Common myeloid progenitor, CD34-positive (primary cell): ENCODE results near the gene LTF.
"Not testable (repeated sequence)": the region's sequence is repeated elsewhere in the genome, so short reads cannot be mapped to it uniquely, and the experiment has no call there.

Source experiments
- CTCF ChIA-PET: fragments of 350-600 bp; sonication (Branson Sonifier 250); formaldehyde crosslinking; loops from one replicate; lab custom pipeline; 2021; ENCODE audit warnings: antibody characterized with exemption; lab: Charles Lee
- POLR2A ChIA-PET: fragments of 350-600 bp; sonication (Branson Sonifier 250); formaldehyde crosslinking; loops from one replicate; lab custom pipeline; 2021; ENCODE audit warnings: antibody characterized with exemption; lab: Charles Lee
- DNase-seq, 3 donors: peaks; one replicate each; pipeline versions ENCODE4 v3.0.0 to v3.0.0-alpha.2; 2013
- H3K27ac ChIP-seq, 2 experiments: 1 replicate in 1 of 2; 2 replicates in 1 of 2; pipeline ENCODE4 v1.7.0; 2013; ENCODE audit warnings: inconsistent platforms in 2 of 2, low read length in 2 of 2, mild to moderate bottlenecking in 2 of 2, low read depth in 1 of 2, moderate library complexity in 1 of 2; ENCODE audit not compliant: severe bottlenecking in 2 of 2, insufficient read depth in 1 of 2, poor library complexity in 1 of 2
- H3K27me3 ChIP-seq, 5 experiments: replicated peaks in 2 of 5; 1 replicate in 3 of 5; 2 replicates in 2 of 5; pipeline versions ENCODE4 v1.6.1 to v1.7.0; 2013; ENCODE audit warnings: low read length in 4 of 5, mild to moderate bottlenecking in 2 of 5, moderate library complexity in 2 of 5, inconsistent platforms in 1 of 5; ENCODE audit not compliant: insufficient read depth in 5 of 5, control insufficient read depth in 4 of 5
- H3K36me3 ChIP-seq, 4 experiments: 1 replicate in 2 of 4; 2 replicates in 2 of 4; pipeline versions ENCODE4 v1.6.1 to v1.7.0; 2013; ENCODE audit warnings: low read length in 3 of 4, control low read depth in 1 of 4, mild to moderate bottlenecking in 1 of 4; ENCODE audit not compliant: control insufficient read depth in 4 of 4, insufficient read depth in 4 of 4
- H3K4me1 ChIP-seq, 4 experiments: 1 replicate in 3 of 4; 2 replicates in 1 of 4; pipeline versions ENCODE4 v1.6.1 to v1.7.1; 2013; ENCODE audit warnings: low read length in 3 of 4, mild to moderate bottlenecking in 3 of 4, control low read depth in 1 of 4, inconsistent platforms in 1 of 4, moderate library complexity in 1 of 4; ENCODE audit not compliant: control insufficient read depth in 4 of 4, insufficient read depth in 4 of 4; ENCODE audit errors: control extremely low read depth in 1 of 4
- H3K4me3 ChIP-seq, 7 experiments: 1 replicate in 4 of 7; 2 replicates in 3 of 7; pipeline versions ENCODE4 v1.5.1 to v1.7.0; 2013; ENCODE audit warnings: mild to moderate bottlenecking in 7 of 7, low read length in 6 of 7, moderate library complexity in 6 of 7, inconsistent platforms in 2 of 7, low read depth in 2 of 7, control low read depth in 1 of 7; ENCODE audit not compliant: insufficient read depth in 4 of 7, control insufficient read depth in 1 of 7; ENCODE audit errors: extremely low read depth in 1 of 7
- H3K9me3 ChIP-seq, 5 experiments: 1 replicate in 4 of 5; 2 replicates in 1 of 5; pipeline versions ENCODE4 v1.6.1 to v1.7.1; 2013; ENCODE audit warnings: low read length in 4 of 5, mild to moderate bottlenecking in 2 of 5, inconsistent platforms in 1 of 5, low read depth in 1 of 5, moderate library complexity in 1 of 5; ENCODE audit not compliant: control insufficient read depth in 4 of 5, insufficient read depth in 2 of 5; ENCODE audit errors: control extremely low read depth in 1 of 5
- WGBS: methylation state at CpG from one replicate; pipeline ENCODE4 v1.1.5; 2013; ENCODE audit not compliant: insufficient coverage; 5-methylcytosine and 5-hydroxymethylcytosine counted together

The LTF gene

DNA sequence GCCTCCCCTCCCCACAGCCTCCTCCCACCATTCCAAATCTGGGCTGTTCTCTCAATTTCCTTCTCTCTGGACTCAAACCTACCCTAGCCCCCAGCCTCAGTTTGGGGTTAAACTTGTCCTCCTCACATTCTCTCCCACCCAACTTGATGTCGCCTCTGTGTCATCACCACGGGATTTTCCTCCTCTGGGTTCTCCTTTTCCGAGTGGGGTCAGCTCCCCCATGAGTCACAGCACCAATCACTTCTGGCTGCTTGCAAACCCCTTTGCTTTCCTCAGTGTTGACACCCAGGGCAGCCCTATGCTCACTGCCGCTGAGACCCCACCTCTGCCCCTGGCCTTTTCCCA is 58.3 kb downstream of the LTF start:
- ChIA-PET CTCF (interaction anchor here (0.7 to 2.0 kb wide), 8 partner anchors 10 to 323 kb away, joined by 3 to 8 read pairs (median 4); partner anchors contain the start of gene CCR5), POLR2A (interaction anchor here (0.8 kb wide), 1 partner anchor 20 kb away, joined by 3 read pairs; no protein-coding TSS in a partner anchor)
- peak overlapping the region in 1 of 7 experiments; percentile 65 for H3K4me3 ChIP-seq
- H3K27me3 ChIP-seq, result no peaks in the 10 kb centered on the region
- no peaks in the 10 kb centered on the region for H3K9me3 ChIP-seq
- no peaks in the 10 kb centered on the region for H3K36me3 ChIP-seq
- DNase-seq, result peak in 2 of 3 donors; percentile 47 to 56
- H3K27ac ChIP-seq, result peak overlapping the region; percentile 47 to 81
- WGBS, result 95% methylated on average over 3 of the region's 4 CpGs
- H3K4me1 ChIP-seq, result peaks cover 15 to 56% (median 36%) of the 10 kb centered on the region in 4 experiments

DNA sequence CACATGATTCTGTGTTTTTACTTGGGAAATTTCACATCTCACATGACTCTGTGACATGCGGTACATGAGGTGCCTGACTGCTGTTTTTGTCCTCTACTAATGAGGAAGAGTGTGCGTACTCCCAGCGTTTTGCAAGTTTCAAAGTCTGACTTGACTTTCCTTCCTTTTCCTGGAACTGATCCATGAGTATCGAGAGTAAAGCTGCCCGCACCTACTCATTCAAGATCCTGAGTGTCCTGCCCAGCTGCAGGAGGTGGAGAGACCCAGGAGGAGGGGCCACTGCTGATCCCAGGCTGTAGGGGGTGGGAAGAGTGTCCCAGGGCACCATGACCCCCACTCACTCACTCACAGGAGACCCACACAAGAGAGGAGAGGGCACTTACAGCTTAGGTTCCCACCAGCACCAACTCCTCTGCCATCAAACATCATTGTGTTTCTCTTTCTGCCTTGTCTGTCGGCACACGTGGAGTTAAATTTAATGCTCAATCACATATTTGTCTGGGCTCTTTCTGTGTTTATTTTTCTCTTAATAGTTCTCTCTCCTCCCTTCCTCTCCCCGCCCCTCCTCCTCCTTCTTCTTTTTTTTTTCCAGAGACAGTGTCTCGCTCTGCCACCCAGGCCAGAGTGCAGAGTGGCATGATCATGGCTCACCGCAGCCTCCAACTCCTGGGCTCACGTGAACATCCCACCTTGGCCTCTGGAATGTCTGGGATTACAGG is 59.2 kb downstream of the LTF start:
- ChIA-PET CTCF (interaction anchor here (1.0 kb wide), 1 partner anchor 35 kb away, joined by 3 read pairs; the partner anchor contains the start of gene CCR5), POLR2A (no interaction called here)
- H3K27me3 ChIP-seq, result no peaks in the 10 kb centered on the region
- no peaks in the 10 kb centered on the region for H3K9me3 ChIP-seq
- WGBS, result 69% methylated on average over 6 of the region's 11 CpGs
- H3K4me3 ChIP-seq, result no peak overlapping the region
- no peak overlapping the region for H3K27ac ChIP-seq
- no peaks in the 10 kb centered on the region for H3K36me3 ChIP-seq
- DNase-seq, result no peak
- H3K4me1 ChIP-seq, result peaks cover 15 to 56% (median 36%) of the 10 kb centered on the region in 4 experiments

DNA sequence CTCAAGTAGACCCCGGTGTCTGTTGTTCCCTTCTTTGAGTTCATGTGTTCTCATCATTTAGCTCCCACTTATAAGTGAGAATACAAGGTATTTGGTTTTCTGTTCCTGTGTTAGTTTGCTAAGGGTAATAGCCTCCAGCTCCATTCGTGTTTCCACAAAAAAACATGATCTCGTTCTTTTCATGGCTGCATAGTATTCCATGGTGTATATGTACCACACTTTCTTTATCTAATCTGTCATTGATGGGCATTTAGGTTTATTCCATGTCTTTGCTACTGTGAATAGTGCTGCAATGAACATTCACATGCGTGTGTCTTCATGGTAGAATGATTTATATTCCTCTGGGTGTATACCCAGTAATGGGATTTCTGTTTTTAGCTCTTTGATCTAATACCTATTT is 61.8 kb downstream of the LTF start:
- H3K27me3 ChIP-seq, H3K27ac ChIP-seq, POLR2A ChIA-PET, H3K4me3 ChIP-seq, DNase-seq, H3K9me3 ChIP-seq, H3K36me3 ChIP-seq: not testable (repeated sequence)
- no CpG with 5 or more reads among the region's 4 CpGs for WGBS
- H3K4me1 ChIP-seq, result peaks cover 3 to 47% (median 21%) of the 10 kb centered on the region in 4 experiments
- CTCF ChIA-PET, result interaction anchor here (0.9 to 1.5 kb wide), 3 partner anchors 13 to 26 kb away, joined by 3 read pairs; no protein-coding TSS in a partner anchor

DNA sequence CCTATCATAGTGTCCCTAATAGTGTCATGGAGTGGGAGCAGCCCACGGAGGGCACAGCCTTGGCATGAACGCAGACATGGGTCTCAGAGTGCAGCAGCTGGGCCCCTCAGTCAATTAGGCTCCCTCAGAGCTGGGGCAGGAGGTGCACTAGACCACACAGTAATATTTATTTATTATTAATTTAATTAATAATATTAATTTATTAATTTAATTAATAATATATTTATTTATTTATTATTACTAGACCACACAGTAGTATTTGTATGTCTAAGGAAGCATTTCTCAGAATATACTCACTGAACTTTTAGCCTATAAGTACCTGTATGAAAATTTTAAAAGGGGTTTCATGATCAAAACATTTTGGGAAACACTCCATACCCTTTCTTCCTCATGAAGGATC is 63.1 kb downstream of the LTF start:
- POLR2A ChIA-PET, result no interaction called here
- Histone ChIP-seq H3K27me3 (no peaks in the 10 kb centered on the region), H3K9me3 (no peaks in the 10 kb centered on the region), H3K4me3 (no peak overlapping the region), H3K4me1 (peaks cover 0 to 38% (median 10%) of the 10 kb centered on the region in 4 experiments), H3K27ac (no peak overlapping the region), H3K36me3 (no peaks in the 10 kb centered on the region)
- CTCF ChIA-PET, result no interaction called here
- DNase-seq, result no peak
- WGBS, result 100% methylated on average over 1 of the region's 2 CpGs

DNA sequence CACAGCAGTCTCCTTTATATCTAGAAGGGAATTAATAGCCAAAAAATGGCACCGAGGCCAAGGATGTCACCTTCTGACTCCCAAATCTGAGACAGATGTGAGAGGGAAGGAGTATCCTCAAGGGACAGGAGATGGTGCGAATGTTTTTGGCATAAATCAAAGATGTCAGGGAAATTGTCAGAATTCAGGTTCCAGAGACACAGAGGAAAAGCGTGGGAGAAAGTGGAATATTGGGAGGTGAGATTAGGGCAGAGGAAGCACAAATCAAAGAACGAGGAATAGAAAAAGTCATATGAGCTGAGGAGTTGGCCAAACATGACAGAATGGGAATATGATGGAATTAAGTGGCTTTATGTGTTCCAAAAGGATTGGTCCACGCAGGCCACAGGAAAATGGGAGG is 63.9 kb downstream of the LTF start:
- POLR2A ChIA-PET, result no interaction called here
- WGBS, result 99% methylated on average over 5 of the region's 5 CpGs

DNA sequence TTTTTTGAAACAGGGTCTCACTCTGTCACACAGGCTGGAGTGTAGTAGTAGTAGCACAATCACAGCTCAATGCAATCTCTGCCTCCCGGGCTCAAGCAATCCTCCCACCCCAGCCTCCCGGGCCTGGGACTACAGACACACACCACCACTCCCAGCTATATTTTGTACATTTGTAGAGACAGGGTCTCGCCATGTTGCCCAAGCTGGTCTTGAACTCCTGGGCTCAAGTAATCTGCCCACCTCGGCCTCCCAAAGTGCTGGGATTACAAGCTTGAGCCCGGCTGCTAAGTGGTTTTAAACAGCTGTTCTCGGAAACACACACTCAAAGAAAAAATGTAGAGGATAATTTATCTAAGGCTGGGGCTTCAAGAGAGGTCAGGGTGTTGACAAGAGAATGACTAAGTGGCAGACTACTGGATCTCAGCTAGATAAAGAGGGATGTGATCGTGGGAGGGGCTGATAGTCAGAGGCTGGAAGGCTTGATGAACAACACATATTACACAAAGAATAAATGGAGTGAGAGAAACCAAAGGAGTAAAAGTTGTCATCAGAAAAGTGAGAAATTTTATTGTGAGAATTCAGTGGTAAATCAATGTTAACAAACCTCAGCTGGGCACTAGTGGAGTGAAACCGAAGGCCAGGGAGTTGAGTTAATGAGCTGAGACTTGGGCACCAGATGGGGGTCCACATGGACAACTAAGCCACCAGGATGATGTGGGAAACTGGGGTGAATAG is 64.5 kb downstream of the LTF start:
- POLR2A ChIA-PET, result interaction anchor here (0.6 kb wide), 2 partner anchors 23 to 1712 kb away, joined by 3 to 4 read pairs; no protein-coding TSS in a partner anchor
- no peaks in the 10 kb centered on the region for H3K27me3 ChIP-seq
- CTCF ChIA-PET, result interaction anchor here (0.7 to 4.1 kb wide), 5 partner anchors 11 to 24 kb away, joined by 3 to 18 read pairs (median 3); no protein-coding TSS in a partner anchor
- no peaks in the 10 kb centered on the region for H3K9me3 ChIP-seq
- no peak for DNase-seq
- H3K27ac ChIP-seq, result no peak overlapping the region
- H3K36me3 ChIP-seq, result no peaks in the 10 kb centered on the region
- WGBS, result 100% methylated on average over 6 of the region's 8 CpGs
- H3K4me3 ChIP-seq, result no peak overlapping the region
- peaks cover 4 to 38% (median 10%) of the 10 kb centered on the region in 4 experiments for H3K4me1 ChIP-seq

More for the DNA sequence above, 63.9 kb downstream of the LTF start:
- CTCF ChIA-PET, result interaction anchor here (4.1 kb wide), 1 partner anchor 18 kb away, joined by 18 read pairs; no protein-coding TSS in a partner anchor
- no peak for DNase-seq
- H3K27me3 ChIP-seq, result no peaks in the 10 kb centered on the region
- H3K4me1 ChIP-seq, result peaks cover 3 to 38% (median 10%) of the 10 kb centered on the region in 4 experiments
- H3K27ac ChIP-seq, result no peak overlapping the region
- H3K9me3 ChIP-seq, result no peaks in the 10 kb centered on the region
- no peak overlapping the region for H3K4me3 ChIP-seq
- H3K36me3 ChIP-seq, result no peaks in the 10 kb centered on the region
